Mucosa of stomach (tissue), 1 donor: ENCODE results near the gene CFAP221.

Experiments used
- H3K27me3 ChIP-seq: one replicate; pipeline ENCODE4 v1.7.0; 2013; ENCODE audit warnings: mild to moderate bottlenecking, low read length; ENCODE audit not compliant: control insufficient read depth, insufficient read depth
- H3K36me3 ChIP-seq: one replicate; pipeline ENCODE4 v1.7.0; 2013; ENCODE audit warnings: low read length; ENCODE audit not compliant: control insufficient read depth, insufficient read depth
- H3K4me1 ChIP-seq: one replicate; pipeline ENCODE4 v1.7.0; 2013; ENCODE audit warnings: mild to moderate bottlenecking, low read length; ENCODE audit not compliant: control insufficient read depth, insufficient read depth
- H3K4me3 ChIP-seq: one replicate; pipeline ENCODE4 v1.7.0; 2013; ENCODE audit warnings: low read length
- H3K9ac ChIP-seq: one replicate; pipeline ENCODE4 v1.7.0; 2013; ENCODE audit warnings: mild to moderate bottlenecking, low read length, moderate library complexity
- H3K9me3 ChIP-seq: one replicate; pipeline ENCODE4 v1.7.0; 2013; ENCODE audit warnings: mild to moderate bottlenecking, low read length, moderate library complexity; ENCODE audit not compliant: control insufficient read depth
- donor health status: Pancreatic carcinoma.

The CFAP221 gene

DNA sequence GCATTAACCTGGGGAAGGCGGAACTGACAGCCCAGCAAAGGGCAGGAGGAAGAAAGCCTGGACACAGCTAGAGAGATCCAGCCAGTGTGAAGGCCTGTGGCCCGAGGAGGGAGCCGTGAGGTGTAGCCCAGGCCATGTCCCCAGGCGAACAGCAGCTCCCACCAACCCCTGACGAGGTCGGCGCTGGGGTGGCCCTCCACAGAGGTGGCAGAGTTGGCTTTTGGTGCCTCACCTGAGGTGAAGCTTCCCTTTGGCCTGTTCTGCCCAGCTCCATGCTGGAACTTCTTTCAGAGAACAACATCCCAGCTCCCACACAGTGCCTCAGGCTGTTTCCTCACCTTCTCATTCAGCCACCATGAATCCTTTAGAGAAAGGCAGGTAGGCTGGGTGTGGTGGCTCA lies 148.1 kb downstream of the CFAP221 start:
- no peak overlapping the region for H3K4me3 ChIP-seq
- peaks cover 16% of the 10 kb centered on the region for H3K4me1 ChIP-seq
- H3K27me3 ChIP-seq: no peaks in the 10 kb centered on the region
- H3K9ac ChIP-seq: no peak overlapping the region
- no peaks in the 10 kb centered on the region for H3K9me3 ChIP-seq
- H3K36me3 ChIP-seq: no peaks in the 10 kb centered on the region

DNA sequence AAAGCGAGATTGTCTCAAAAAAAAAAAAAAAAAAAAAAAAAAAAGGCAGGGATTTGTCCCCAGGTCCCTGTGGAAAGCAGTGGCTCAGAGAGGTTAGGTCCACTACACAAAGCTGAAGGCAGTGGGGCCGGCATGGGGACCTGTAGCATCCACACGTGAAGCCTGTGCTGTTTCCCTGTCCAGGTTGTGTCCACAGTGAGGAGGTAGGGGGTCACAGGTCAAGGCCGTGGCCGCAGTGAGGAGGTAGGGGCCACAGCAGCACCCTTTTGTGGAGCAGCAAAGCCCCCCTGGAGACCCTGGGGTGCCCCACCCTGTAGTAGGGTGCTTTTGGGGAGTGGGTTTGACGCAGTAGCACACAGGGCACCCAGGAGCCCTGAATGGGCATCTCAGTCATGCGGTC lies 148.7 kb downstream of the CFAP221 start:
- Histone ChIP-seq H3K27me3 (no peaks in the 10 kb centered on the region), H3K9me3 (no peaks in the 10 kb centered on the region), H3K4me1 (peaks cover 22% of the 10 kb centered on the region), H3K4me3 (no peak overlapping the region), H3K9ac (no peak overlapping the region), H3K36me3 (no peaks in the 10 kb centered on the region)

- H3K9me3 ChIP-seq: no peaks in the 10 kb centered on the region
- H3K27me3 ChIP-seq: no peaks in the 10 kb centered on the region
- no peaks in the 10 kb centered on the region for H3K36me3 ChIP-seq
- H3K4me1 ChIP-seq: peaks cover 26% of the 10 kb centered on the region
- no peak overlapping the region for H3K4me3 ChIP-seq
- H3K9ac ChIP-seq: no peak overlapping the region
Measured at GRCh38 chr2:119693567-119693966, 149.3 kb downstream of the CFAP221 start.

GRCh38 chr2:119693967-119694366 lies 149.7 kb downstream of the CFAP221 start:
- Histone ChIP-seq H3K27me3 (no peaks in the 10 kb centered on the region), H3K9me3 (no peaks in the 10 kb centered on the region), H3K4me3 (no peak overlapping the region), H3K36me3 (no peaks in the 10 kb centered on the region), H3K9ac (no peak overlapping the region), H3K4me1 (peaks cover 26% of the 10 kb centered on the region)

DNA sequence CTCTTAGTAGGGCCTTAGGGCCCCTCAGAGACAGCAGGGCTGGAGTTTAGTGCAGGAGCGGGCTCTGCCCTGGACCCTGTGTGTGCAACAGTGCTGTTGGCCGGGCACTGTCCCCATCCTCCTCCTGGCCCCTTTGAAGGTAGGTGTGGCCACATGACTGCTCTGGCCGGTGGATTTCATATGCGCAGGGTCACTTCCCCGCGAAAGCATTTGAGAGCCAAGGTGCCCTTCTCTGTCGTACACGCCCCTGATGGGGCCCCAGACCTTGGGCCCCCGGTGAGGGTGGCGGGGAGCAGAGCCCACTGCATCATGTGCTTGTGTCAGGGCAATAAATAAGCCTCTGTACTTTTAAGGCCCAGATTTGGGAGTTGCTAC lies 150.2 kb downstream of the CFAP221 start:
- Histone ChIP-seq H3K4me3 (no peak overlapping the region), H3K9ac (no peak overlapping the region)

GRCh38 chr2:119694845-119695521 lies 150.7 kb downstream of the CFAP221 start:
- H3K4me1 ChIP-seq: peaks cover 26% of the 10 kb centered on the region
- no peak overlapping the region for H3K4me3 ChIP-seq
- no peaks in the 10 kb centered on the region for H3K36me3 ChIP-seq
- no peak overlapping the region for H3K9ac ChIP-seq
- H3K9me3 ChIP-seq: no peaks in the 10 kb centered on the region
- no peaks in the 10 kb centered on the region for H3K27me3 ChIP-seq

More for the DNA sequence above, 150.2 kb downstream of the CFAP221 start:
- Histone ChIP-seq H3K4me1 (peaks cover 26% of the 10 kb centered on the region), H3K36me3 (no peaks in the 10 kb centered on the region), H3K27me3 (no peaks in the 10 kb centered on the region), H3K9me3 (no peaks in the 10 kb centered on the region)

DNA sequence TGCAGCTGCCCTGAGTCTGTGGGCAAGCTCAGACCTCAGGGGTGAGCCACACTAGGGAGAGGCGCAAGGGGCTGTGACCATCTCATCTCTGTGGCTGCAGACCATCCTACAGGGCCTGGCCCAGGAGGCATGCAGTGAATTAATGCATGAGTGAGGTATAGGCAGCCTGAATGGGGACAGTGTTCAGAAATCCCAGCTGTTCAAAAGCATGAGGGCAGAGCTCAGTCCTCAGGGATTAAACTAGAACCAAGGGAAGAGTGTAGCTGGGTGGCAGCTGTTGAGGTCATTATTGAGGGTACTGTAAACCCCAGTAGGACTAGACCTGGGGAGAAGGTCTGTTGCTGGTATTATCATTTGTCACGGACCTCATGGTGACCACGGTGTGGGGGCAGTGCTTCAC lies 151.8 kb downstream of the CFAP221 start:
- H3K9ac ChIP-seq: no peak overlapping the region
- no peaks in the 10 kb centered on the region for H3K9me3 ChIP-seq
- H3K4me3 ChIP-seq: no peak overlapping the region
- H3K4me1 ChIP-seq: peaks cover 26% of the 10 kb centered on the region
- no peaks in the 10 kb centered on the region for H3K27me3 ChIP-seq
- H3K36me3 ChIP-seq: no peaks in the 10 kb centered on the region

DNA sequence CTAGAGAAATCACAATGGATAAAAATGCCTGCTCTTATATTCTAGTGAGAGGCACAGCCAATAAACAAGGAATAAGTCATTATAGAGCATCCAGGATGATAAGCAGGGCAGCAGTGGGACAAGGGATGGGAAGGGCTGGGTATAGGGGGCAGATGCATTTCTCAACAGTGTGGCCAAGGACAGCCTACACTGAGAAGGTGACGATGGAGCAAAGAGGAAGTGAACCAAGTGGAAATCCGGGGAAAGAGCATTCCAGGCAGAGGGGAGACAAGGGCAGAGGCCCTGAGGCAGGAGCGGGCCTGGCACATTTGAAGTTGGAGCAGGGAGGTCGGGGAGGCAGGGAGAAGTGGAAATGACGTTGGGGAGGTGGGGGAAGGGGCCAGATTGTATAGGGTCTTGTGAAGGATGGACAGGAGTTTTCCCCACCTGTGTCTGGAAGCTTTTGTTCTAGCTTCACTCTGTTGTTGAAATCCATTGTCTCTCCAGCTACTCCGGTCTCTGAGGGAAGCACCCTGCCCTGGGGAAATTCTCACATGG lies 152.3 kb downstream of the CFAP221 start:
- Histone ChIP-seq H3K4me3 (no peak overlapping the region), H3K4me1 (peaks cover 26% of the 10 kb centered on the region), H3K9ac (no peak overlapping the region), H3K9me3 (no peaks in the 10 kb centered on the region), H3K36me3 (no peaks in the 10 kb centered on the region), H3K27me3 (no peaks in the 10 kb centered on the region)

DNA sequence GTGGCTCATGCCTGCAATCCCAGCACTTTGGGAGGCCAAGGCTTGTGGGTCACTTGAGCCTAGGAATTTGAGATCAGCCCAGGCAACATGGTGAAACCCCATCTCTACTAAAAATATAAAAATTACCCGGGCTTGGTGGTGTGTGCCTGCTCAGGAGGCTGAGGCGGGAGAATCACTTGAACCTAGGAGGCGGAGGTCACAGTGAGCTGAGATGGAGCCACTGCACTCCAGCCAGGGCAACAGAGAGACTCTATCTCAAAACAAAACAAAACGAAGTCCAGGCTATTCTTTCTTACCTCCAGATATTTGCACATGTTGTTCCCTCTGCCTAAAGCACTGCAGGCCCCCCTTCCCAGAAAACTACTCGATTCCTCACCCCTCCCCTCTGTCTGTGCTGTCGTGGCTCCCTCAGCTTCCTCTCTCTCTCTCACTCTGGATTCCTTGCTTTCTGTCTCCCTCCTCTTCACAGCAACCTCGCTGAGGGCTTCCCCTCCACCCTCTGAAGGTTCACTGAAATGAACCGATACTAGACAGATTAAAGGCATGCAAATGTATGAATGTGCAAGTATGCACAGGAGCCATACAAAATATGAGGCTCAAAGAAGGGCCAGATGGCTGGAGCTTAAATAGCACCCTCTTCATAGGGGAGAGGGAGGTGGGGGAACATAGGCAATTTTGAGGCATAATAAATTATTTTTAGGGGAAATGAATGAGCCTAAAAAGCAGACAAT lies 153.2 kb downstream of the CFAP221 start:
- H3K4me1 ChIP-seq: peaks cover 26% of the 10 kb centered on the region
- no peak overlapping the region for H3K4me3 ChIP-seq
- H3K9ac ChIP-seq: no peak overlapping the region
- H3K27me3 ChIP-seq: no peaks in the 10 kb centered on the region
- H3K9me3 ChIP-seq: no peaks in the 10 kb centered on the region
- no peaks in the 10 kb centered on the region for H3K36me3 ChIP-seq

GRCh38 chr2:119698246-119698645 lies 154.0 kb downstream of the CFAP221 start:
- H3K27me3 ChIP-seq: no peaks in the 10 kb centered on the region
- peaks cover 26% of the 10 kb centered on the region for H3K4me1 ChIP-seq
- H3K36me3 ChIP-seq: no peaks in the 10 kb centered on the region
- H3K4me3 ChIP-seq: no peak overlapping the region
- no peaks in the 10 kb centered on the region for H3K9me3 ChIP-seq
- H3K9ac ChIP-seq: no peak overlapping the region

GRCh38 chr2:119699016-119699606 lies 154.9 kb downstream of the CFAP221 start:
- no peaks in the 10 kb centered on the region for H3K36me3 ChIP-seq
- no peaks in the 10 kb centered on the region for H3K9me3 ChIP-seq
- no peaks in the 10 kb centered on the region for H3K27me3 ChIP-seq
- no peak overlapping the region for H3K9ac ChIP-seq
- H3K4me1 ChIP-seq: peaks cover 26% of the 10 kb centered on the region
- no peak overlapping the region for H3K4me3 ChIP-seq

DNA sequence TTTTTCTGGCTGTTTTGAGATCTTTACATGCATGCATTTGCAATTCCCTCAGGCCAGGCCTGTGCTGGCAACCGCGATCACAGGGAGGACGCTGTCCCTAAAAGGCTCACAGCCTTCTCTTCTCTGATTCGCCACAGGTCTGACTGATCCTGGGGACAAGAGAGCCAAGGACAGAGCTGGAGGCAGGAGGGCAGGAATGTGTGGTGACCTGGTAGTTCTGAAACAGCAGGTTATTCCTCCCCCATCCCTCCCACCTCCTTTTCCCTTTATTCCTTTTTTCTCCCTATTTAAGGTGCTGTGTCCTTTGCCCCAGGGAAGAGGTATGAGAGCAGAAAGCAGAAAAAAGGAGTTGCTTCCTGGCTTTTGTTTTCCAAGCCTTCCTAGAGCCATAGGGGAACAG lies 156.6 kb downstream of the CFAP221 start:
- Histone ChIP-seq H3K27me3 (no peaks in the 10 kb centered on the region), H3K36me3 (no peaks in the 10 kb centered on the region), H3K4me1 (peaks cover 11% of the 10 kb centered on the region), H3K4me3 (no peak overlapping the region), H3K9me3 (no peaks in the 10 kb centered on the region), H3K9ac (no peak overlapping the region)
